22Rv1 (cell line): ENCODE measurements around the gene LRBA.

Experiments
- ZFX ChIP-seq: fragments of 450-650 bp; IDR thresholded peaks from 2 replicates; pipeline ENCODE4 v1.6.1; 2017; ENCODE audit warnings: antibody characterized with exemption, borderline replicate concordance
- TF ChIP-seq, protein P1 (sequence below): fragments of 450-650 bp; IDR thresholded peaks from 2 replicates; pipeline ENCODE4 v1.5.1; 2017; ENCODE audit warnings: mild to moderate bottlenecking

GRCh38 chr4:150315175-150315574 lies 699.9 kb downstream of the LRBA start:
- TF ChIP-seq, protein P1, sequence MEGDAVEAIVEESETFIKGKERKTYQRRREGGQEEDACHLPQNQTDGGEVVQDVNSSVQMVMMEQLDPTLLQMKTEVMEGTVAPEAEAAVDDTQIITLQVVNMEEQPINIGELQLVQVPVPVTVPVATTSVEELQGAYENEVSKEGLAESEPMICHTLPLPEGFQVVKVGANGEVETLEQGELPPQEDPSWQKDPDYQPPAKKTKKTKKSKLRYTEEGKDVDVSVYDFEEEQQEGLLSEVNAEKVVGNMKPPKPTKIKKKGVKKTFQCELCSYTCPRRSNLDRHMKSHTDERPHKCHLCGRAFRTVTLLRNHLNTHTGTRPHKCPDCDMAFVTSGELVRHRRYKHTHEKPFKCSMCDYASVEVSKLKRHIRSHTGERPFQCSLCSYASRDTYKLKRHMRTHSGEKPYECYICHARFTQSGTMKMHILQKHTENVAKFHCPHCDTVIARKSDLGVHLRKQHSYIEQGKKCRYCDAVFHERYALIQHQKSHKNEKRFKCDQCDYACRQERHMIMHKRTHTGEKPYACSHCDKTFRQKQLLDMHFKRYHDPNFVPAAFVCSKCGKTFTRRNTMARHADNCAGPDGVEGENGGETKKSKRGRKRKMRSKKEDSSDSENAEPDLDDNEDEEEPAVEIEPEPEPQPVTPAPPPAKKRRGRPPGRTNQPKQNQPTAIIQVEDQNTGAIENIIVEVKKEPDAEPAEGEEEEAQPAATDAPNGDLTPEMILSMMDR = no peak
- no peak for TF ChIP-seq ZFX
